Kidney (tissue), 14 donors: ENCODE data around the gene NFU1. TPM values are rescaled to one million over a fixed set of nuclear protein-coding genes. Genes with fewer than 3 reads are reported as not detected.

Source experiments
- DNase-seq, 5 donors: peaks; one replicate each; pipeline ENCODE4 v3.0.0-alpha.2; 2013 to 2020
- FAIRE-seq: peaks from 2 replicates; lab custom pipeline; 2012; peaks lifted over from hg19 to GRCh38; lab: Jason Lieb, UNC
- H3K27ac ChIP-seq, 2 donors: one replicate each; pipeline ENCODE4 v1.7.0; 2013; ENCODE audit warnings: low read depth in 2 of 2, low read length in 2 of 2, inconsistent platforms in 1 of 2
- H3K27me3 ChIP-seq: one replicate; pipeline ENCODE4 v1.7.1; 2013; ENCODE audit warnings: low read length, inconsistent platforms; ENCODE audit not compliant: control insufficient read depth, insufficient read depth
- H3K36me3 ChIP-seq, 3 donors: one replicate each; pipeline versions ENCODE4 v1.7.0 to v1.7.1; 2013; ENCODE audit warnings: low read length in 3 of 3, control low read depth in 1 of 3, inconsistent platforms in 1 of 3; ENCODE audit not compliant: insufficient read depth in 3 of 3, control insufficient read depth in 2 of 3
- H3K4me1 ChIP-seq, 3 donors: one replicate each; pipeline versions ENCODE4 v1.7.0 to v1.7.1; 2013; ENCODE audit warnings: low read length in 3 of 3, inconsistent platforms in 1 of 3, low read depth in 1 of 3; ENCODE audit not compliant: control insufficient read depth in 2 of 3, insufficient read depth in 2 of 3
- H3K4me3 ChIP-seq, 3 donors: one replicate each; pipeline versions ENCODE4 v1.7.0 to v1.8.1; 2013; ENCODE audit warnings: low read length in 3 of 3, control low read depth in 1 of 3, inconsistent platforms in 1 of 3
- H3K9ac ChIP-seq, 3 donors: one replicate each; pipeline versions ENCODE4 v1.7.0 to v1.7.1; 2013; ENCODE audit warnings: low read length in 3 of 3, control low read depth in 1 of 3, inconsistent platforms in 1 of 3
- H3K9me3 ChIP-seq, 3 donors: one replicate each; pipeline versions ENCODE4 v1.7.0 to v1.7.1; 2013; ENCODE audit warnings: low read length in 3 of 3, control low read depth in 1 of 3, inconsistent platforms in 1 of 3; ENCODE audit not compliant: control insufficient read depth in 2 of 3, insufficient read depth in 1 of 3
- CTCF ChIP-seq: IDR thresholded peaks from 3 replicates; pipeline ENCODE4 v1.5.1; 2012; ENCODE audit warnings: mild to moderate bottlenecking, moderate library complexity, borderline replicate concordance; ENCODE audit not compliant: insufficient read depth; ENCODE audit errors: extremely low read depth
- intact Hi-C: fragments of 100-400 bp; cut with DNase I; formaldehyde crosslinking; loops from one replicate; pipeline ENCODE4 v1.11.1; 2022
- polyA plus RNA-seq: library from polyadenylated mRNA; stranded (reverse); fragments of 350-450 nt; fragmentation: Illumina TruSeq; extraction: RNeasy Lipid Tissue Mini Kit (QIAGEN cat#74804); gene quantifications from one replicate; pipeline ENCODE4 v1.2.3, GENCODE V29; 2014; ENCODE audit warnings: low read depth, low replicate concordance; ENCODE audit not compliant: insufficient read depth
- total RNA-seq: library from RNA; stranded (reverse); fragmentation: NEBNext Ultra II Directional; extraction: Animal tissue kit (Norgen Biotek cat#: 25700); gene quantifications from one replicate; pipeline ENCODE4 v1.2.1, GENCODE V29; 2021
- donor health status: control.
- donor health status: control.
- donor health status: control.
- donor health status: control.
- donor health status: control.
- donor health status: DM: yes; HTN: yes; CAD: no.
- donor health status: Normal renal cell carcinoma (clear cell type).

Gene NFU1
- total and polyA plus RNA-seq, 2 donors from 2014 or later: 40.2 to 120 TPM

- no peak for FAIRE-seq
- peaks cover 0 to 15% (median 3%) of the 10 kb centered on the region in 3 donors for H3K36me3 ChIP-seq
- intact Hi-C loops: no loop called here
Observed at GRCh38 chr2:69411120-69411519, 26.1 kb downstream of the NFU1 start.

DNA sequence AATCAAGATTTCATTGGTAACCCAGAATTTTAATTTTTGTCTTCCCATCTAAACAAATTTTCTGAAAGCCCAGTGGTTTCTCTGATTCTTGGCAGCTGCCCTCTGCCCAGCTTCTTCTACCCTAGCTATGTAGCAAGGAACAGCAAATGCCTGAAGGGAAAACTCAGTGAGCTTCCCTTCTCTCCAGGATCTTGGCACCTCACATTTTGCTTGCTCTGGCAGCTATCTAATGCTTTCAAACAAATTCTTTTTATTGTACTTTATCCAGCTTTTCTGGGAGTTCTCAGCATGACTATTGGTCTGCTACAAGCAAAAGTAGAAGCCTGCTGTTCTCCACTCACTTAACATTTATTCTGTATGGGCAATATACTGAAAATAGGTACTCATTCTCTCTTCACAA is 31.9 kb downstream of the NFU1 start:
- no peak for TF ChIP-seq CTCF
- Histone ChIP-seq H3K9me3 (peaks cover 0 to 2% (median 0%) of the 10 kb centered on the region in 3 donors), H3K9ac (no peak overlapping the region), H3K4me1 (no peaks in the 10 kb centered on the region), H3K27me3 (no peaks in the 10 kb centered on the region), H3K27ac (no peak overlapping the region), H3K4me3 (no peak overlapping the region), H3K36me3 (peaks cover 6 to 21% (median 7%) of the 10 kb centered on the region in 3 donors)
- DNase-seq: no peak
- no peak for FAIRE-seq
- intact Hi-C loops: no loop called here

More at GRCh38 chr2:69411120-69411519, 26.1 kb downstream of the NFU1 start:
- H3K27ac ChIP-seq: no peak overlapping the region
- H3K9ac ChIP-seq: no peak overlapping the region
- H3K9me3 ChIP-seq: no peaks in the 10 kb centered on the region
- no peaks in the 10 kb centered on the region for H3K4me1 ChIP-seq
- no peak for TF ChIP-seq CTCF
- no peak for DNase-seq
- no peaks in the 10 kb centered on the region for H3K27me3 ChIP-seq
- H3K4me3 ChIP-seq: no peak overlapping the region

GRCh38 chr2:69400121-69400520 is 37.1 kb downstream of the NFU1 start:
- intact Hi-C loops: no loop called here
- no peak for FAIRE-seq
- TF ChIP-seq CTCF: no peak

DNA sequence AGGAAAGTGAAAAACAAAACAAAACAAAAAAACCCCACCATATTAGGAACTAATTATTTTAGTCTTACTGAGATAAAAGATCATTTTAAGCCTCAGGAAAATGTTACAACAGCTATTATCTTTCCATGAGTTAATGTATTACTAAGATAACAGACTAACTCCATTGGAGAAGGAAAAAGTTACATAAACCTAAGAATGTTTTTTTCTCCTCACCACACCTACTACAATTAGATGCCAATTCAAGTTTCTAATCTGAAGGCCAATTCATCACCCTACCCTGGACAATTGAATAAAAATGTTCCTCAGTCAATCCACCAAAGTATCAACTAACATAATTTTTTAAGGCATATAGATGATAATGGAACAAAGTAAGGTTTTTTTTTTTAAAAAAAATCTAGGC is 40.0 kb downstream of the NFU1 start:
- intact Hi-C loops: no loop called here
- FAIRE-seq (peak; percentile 35), DNase-seq (no peak)
- no peak for TF ChIP-seq CTCF
- H3K4me1 ChIP-seq: no peaks in the 10 kb centered on the region
- no peak overlapping the region for H3K4me3 ChIP-seq
- H3K27me3 ChIP-seq: no peaks in the 10 kb centered on the region
- H3K9me3 ChIP-seq: no peaks in the 10 kb centered on the region
- peaks cover 5 to 20% (median 16%) of the 10 kb centered on the region in 3 donors for H3K36me3 ChIP-seq
- no peak overlapping the region for H3K27ac ChIP-seq
- no peak overlapping the region for H3K9ac ChIP-seq

More at GRCh38 chr2:69400121-69400520, 37.1 kb downstream of the NFU1 start:
- peaks cover 10 to 22% (median 13%) of the 10 kb centered on the region in 3 donors for H3K36me3 ChIP-seq
- H3K27me3 ChIP-seq: no peaks in the 10 kb centered on the region
- H3K9me3 ChIP-seq: peaks cover 0 to 2% (median 0%) of the 10 kb centered on the region in 3 donors
- H3K4me3 ChIP-seq: no peak overlapping the region
- H3K4me1 ChIP-seq: no peaks in the 10 kb centered on the region
- H3K27ac ChIP-seq: no peak overlapping the region
- DNase-seq: no peak
- H3K9ac ChIP-seq: no peak overlapping the region
